ENCODE data around the gene UMOD. TPM values are rescaled to one million over a fixed set of nuclear protein-coding genes. Genes with fewer than 3 reads are reported as not detected.

The UMOD gene
- total and polyA plus RNA-seq, 9 of the 15 experiments (the other 6 are each of a cell fraction or from before 2014, with no cell fraction given): not detected

- Histone ChIP-seq H4K20me1 (replicated peaks; ENCODE audit: control insufficient read depth, insufficient read depth, low read length) (0 out of 2 replicates have a peak, but pooled peaks cover 6% of the 10 kb centered on the region), H3K9me1 (ENCODE audit: control insufficient read depth, insufficient read depth, low read length) (no peaks in the 10 kb centered on the region), H2AFZ (ENCODE audit: low read depth, low read length) (no peak overlapping the region), H3K9ac (ENCODE audit: insufficient read depth in 1 of 2, low read depth in 2 of 2, low read length in 2 of 2) (no peak overlapping the region; a peak in 1 of 4 replicates), H3K36me3 (ENCODE audit: control insufficient read depth, insufficient read depth, low read length) (no peaks in the 10 kb centered on the region), H3K27ac (ENCODE audit: extremely low read depth, low read depth, low read length) (no peak overlapping the region), H3K4me1 (replicated peaks in 1 of 2; ENCODE audit: control insufficient read depth in 2 of 2, insufficient read depth in 2 of 2, low read length in 2 of 2) (peaks cover 0 to 8% of the 10 kb centered on the region in 2 experiments; a peak in 1 of 5 replicates), H3K79me2 (ENCODE audit: control insufficient read depth, insufficient read depth, low read length) (no peaks in the 10 kb centered on the region), H3K4me3 (no peak overlapping the region), H3K27me3 (ENCODE audit: control insufficient read depth in 2 of 2, insufficient read depth in 2 of 2, low read length in 2 of 2) (peaks cover 2 to 19% of the 10 kb centered on the region in 2 experiments; a peak in 3 of 5 replicates), H3K4me2 (ENCODE audit: insufficient read depth, low read length) (no peak overlapping the region), H3K9me3 (replicated peaks; ENCODE audit: control insufficient read depth, insufficient read depth, low read depth, low read length) (no peaks in the 10 kb centered on the region)
- no peak for FAIRE-seq
- ChIA-PET CTCF (ENCODE audit: low intra/inter-chr PET ratio) (no interaction called here), POLR2A (no interaction called here)
- in situ Hi-C loops (cut with MboI): no loop called here
- ATAC-seq: peak; percentile 41; the same call in 2 of the 3 replicates
- intact Hi-C loops (cut with micrococcal nuclease): no loop called here
- WGBS (ENCODE audit: insufficient coverage, low coverage, missing lambda C conversion rate): 33% methylated on average over 53 of the region's 77 CpGs
- DNase-seq (ENCODE audit: extremely low read depth in 1 of 4, low spot score in 3 of 4): peak in 1 of 4 experiments; percentile 12
- TF ChIP-seq NR4A1 (CRISPR knock-in tag; IDR thresholded peaks at IDR 0.05) (no peak), NR4A1 (tag; IDR thresholded peaks at IDR 0.05) (no peak), KDM4B (IDR thresholded peaks at IDR 0.05; ENCODE audit: borderline replicate concordance in 2 of 2, low read depth in 1 of 2) (no peak), JUND (IDR thresholded peaks at IDR 0.05; ENCODE audit: borderline replicate concordance, low read depth, low read length) (no peak), JUND (tag; IDR thresholded peaks at IDR 0.05; ENCODE audit: borderline replicate concordance, low read depth, low read length) (no peak), GATA2 (CRISPR knock-in tag; IDR thresholded peaks at IDR 0.05) (no peak), CCAR2 (IDR thresholded peaks at IDR 0.05; ENCODE audit: low read depth, low read length) (no peak), GABPA (tag; conservative IDR thresholded peaks at IDR 0.05; ENCODE audit: low read depth) (no peak), PTTG1 (tag; IDR thresholded peaks at IDR 0.05; ENCODE audit: low read depth) (no peak), MCM2 (IDR thresholded peaks at IDR 0.05; ENCODE audit: low read depth) (no peak), LARP7 (IDR thresholded peaks at IDR 0.05) (no peak), ZNF518B (CRISPR knock-in tag; IDR thresholded peaks at IDR 0.05) (no peak)
- no TSS peak for BruUV-seq (replicated peaks)
Measured at GRCh38 chr16:20348365-20349185, 3.9 kb downstream of the UMOD start.
